Endothelial cell of umbilical vein (primary cell): ENCODE results near the gene KIF6. TPM values are rescaled to one million over a fixed set of nuclear protein-coding genes. Genes with fewer than 3 reads are reported as not detected.
A peak's percentile ranks its signal among the peaks of the same experiment; 100 is the strongest.

ENCODE experiments used
- BruUV-seq: library from RNA; stranded (reverse); fragments of 400-500 nt; replicated peaks from 2 replicates; lab custom pipeline; 2021; lab: Mats Ljungman, UMichigan
- CTCF ChIA-PET: fragments of 300-600, 350-600 bp; sonication (Branson Sonifier 250); formaldehyde crosslinking; loops from one replicate; lab custom pipeline; 2021; ENCODE audit warnings: antibody characterized with exemption, inconsistent platforms; lab: Charles Lee
- POLR2A ChIA-PET: fragments of 300-600, 350-600 bp; sonication (Branson Sonifier 250); formaldehyde crosslinking; loops from one replicate; lab custom pipeline; 2021; ENCODE audit warnings: antibody characterized with exemption, inconsistent platforms; lab: Charles Lee
- DNase-seq: peaks from one replicate; pipeline ENCODE4 v3.0.0-alpha.2; 2011; ENCODE audit warnings: low read depth, low spot score
- FAIRE-seq: peaks from 2 replicates; lab custom pipeline; 2011; peaks lifted over from hg19 to GRCh38; lab: Jason Lieb, UNC
- H2AFZ ChIP-seq: 2 replicates; pipeline ENCODE4 v1.6.0; 2012; ENCODE audit warnings: low read depth, low read length, control low read depth, inconsistent platforms
- H3K27ac ChIP-seq: 2 replicates; pipeline ENCODE4 v1.5.1; 2011; ENCODE audit warnings: low read depth, mild to moderate bottlenecking, control low read depth, low read length, moderate library complexity; ENCODE audit not compliant: insufficient read depth
- H3K27me3 ChIP-seq, 2 experiments: 2 replicates each; pipeline versions ENCODE4 v1.6.0 to v1.6.1; 2011; ENCODE audit warnings: low read length in 2 of 2, mixed read lengths in 1 of 2; ENCODE audit not compliant: control insufficient read depth in 2 of 2, insufficient read depth in 2 of 2
- H3K36me3 ChIP-seq, 2 experiments: 2 replicates in 1 of 2; 3 replicates in 1 of 2; pipeline ENCODE4 v1.5.1; 2011; ENCODE audit warnings: low read length in 2 of 2, mild to moderate bottlenecking in 1 of 2, moderate library complexity in 1 of 2; ENCODE audit not compliant: control insufficient read depth in 2 of 2, insufficient read depth in 2 of 2; ENCODE audit errors: extremely low read depth in 1 of 2
- H3K4me1 ChIP-seq: 3 replicates; pipeline ENCODE4 v1.5.1; 2011; ENCODE audit warnings: mild to moderate bottlenecking, low read length; ENCODE audit not compliant: control insufficient read depth, insufficient read depth; ENCODE audit errors: extremely low read depth
- H3K4me2 ChIP-seq: 2 replicates; pipeline ENCODE4 v1.6.1; 2011; ENCODE audit warnings: low read length, control low read depth, mixed read lengths; ENCODE audit not compliant: insufficient read depth
- H3K4me3 ChIP-seq, 3 experiments: fragments of 200-600 bp in 1 of 3; sonication (generic), shearing (Covaris generic) in 1 of 3; replicated peaks in 1 of 3; 2 replicates each; pipeline ENCODE4 v1.5.1; 2011 to 2016; ENCODE audit warnings: control low read depth in 3 of 3, low read length in 3 of 3, mild to moderate bottlenecking in 2 of 3, inconsistent platforms in 1 of 3, low read depth in 1 of 3, moderate library complexity in 1 of 3; ENCODE audit not compliant: insufficient read depth in 1 of 3
- H3K79me2 ChIP-seq: 2 replicates; pipeline ENCODE4 v1.6.0; 2012; ENCODE audit warnings: low read length, inconsistent platforms; ENCODE audit not compliant: control insufficient read depth, insufficient read depth
- H3K9ac ChIP-seq: replicated peaks from 2 replicates; pipeline ENCODE3; 2011; ENCODE audit warnings: low read length, control low read depth; ENCODE audit not compliant: insufficient read depth; ENCODE audit errors: extremely low read depth
- H3K9me1 ChIP-seq: replicated peaks from 3 replicates; pipeline ENCODE4 v1.6.0; 2011; ENCODE audit warnings: mild to moderate bottlenecking, low read length; ENCODE audit not compliant: control insufficient read depth, insufficient read depth; ENCODE audit errors: extremely low read depth
- H3K9me3 ChIP-seq: replicated peaks from 2 replicates; pipeline ENCODE4 v1.5.1; 2012; ENCODE audit warnings: low read length, inconsistent platforms; ENCODE audit not compliant: control insufficient read depth, insufficient read depth
- H4K20me1 ChIP-seq: replicated peaks from 2 replicates; pipeline ENCODE3; 2011; ENCODE audit warnings: mild to moderate bottlenecking, low read length; ENCODE audit not compliant: control insufficient read depth, insufficient read depth; ENCODE audit errors: extremely low read depth
- CTCF ChIP-seq, 2 donors: IDR thresholded peaks; 1 replicate in 1 of 2; 2 replicates in 1 of 2; pipeline ENCODE4 v1.5.1; 2011; ENCODE audit warnings: low read length in 2 of 2, mild to moderate bottlenecking in 2 of 2, moderate library complexity in 2 of 2, control low read depth in 1 of 2, inconsistent platforms in 1 of 2, low read depth in 1 of 2; ENCODE audit not compliant: insufficient read depth in 1 of 2; ENCODE audit errors: extremely low read depth in 1 of 2
- EZH2 ChIP-seq: IDR thresholded peaks from 2 replicates; pipeline ENCODE4 v1.6.1; 2012; ENCODE audit warnings: borderline replicate concordance, low read depth, mild to moderate bottlenecking, moderate library complexity, low read length, inconsistent platforms; ENCODE audit not compliant: severe bottlenecking
- FOS ChIP-seq: IDR thresholded peaks from 2 replicates; pipeline ENCODE4 v1.6.1; 2011; ENCODE audit warnings: mild to moderate bottlenecking, low read length, moderate library complexity, borderline replicate concordance; ENCODE audit not compliant: insufficient read depth
- GATA2 ChIP-seq: IDR thresholded peaks from 2 replicates; pipeline ENCODE4 v1.7.0; 2011; ENCODE audit warnings: low read depth, mild to moderate bottlenecking, moderate library complexity, mixed read lengths, low read length; ENCODE audit not compliant: insufficient read length, insufficient read depth
- JUN ChIP-seq: IDR thresholded peaks from 2 replicates; pipeline ENCODE4 v1.6.1; 2011; ENCODE audit warnings: borderline replicate concordance, low read depth; ENCODE audit not compliant: insufficient read length, insufficient read depth
- MAX ChIP-seq: IDR thresholded peaks from 2 replicates; pipeline ENCODE4 v1.6.1; 2011; ENCODE audit not compliant: insufficient read depth, insufficient read length
- MYC ChIP-seq: IDR thresholded peaks from one replicate; pipeline ENCODE4 v1.6.1; 2011; ENCODE audit warnings: mild to moderate bottlenecking, low read depth, low read length
- POLR2AphosphoS5 ChIP-seq: IDR thresholded peaks from 2 replicates; pipeline ENCODE4 v1.6.1; 2012; ENCODE audit warnings: low read depth, mild to moderate bottlenecking, control low read depth, low read length, moderate library complexity; ENCODE audit not compliant: insufficient read depth
- dilution Hi-C: fragments of 300-500 bp; cut with MboI; formaldehyde crosslinking; loops from one replicate; pipeline ENCODE4 v1.15.0; 2019; ENCODE audit warnings: low sequenced_read_pairs; ENCODE audit not compliant: extremely low pct_ligation_motif_present
- intact Hi-C: fragments of 100-400 bp; cut with micrococcal nuclease; formaldehyde crosslinking; loops from one replicate; pipeline ENCODE4 v1.10.0; 2022
- polyA plus RNA-seq, 4 experiments: library from polyadenylated mRNA; depleted of rRNA in 3 of 4; stranded (reverse) in 3 of 4; unstranded in 1 of 4; fragments of >200 nt; gene quantifications; 2 replicates each; pipeline versions ENCODE4 v1.2.1 to v1.2.3, GENCODE V29; 2011 to 2012; ENCODE audit warnings: missing spikeins in 1 of 4
- total RNA-seq: library from RNA; stranded (reverse); gene quantifications from 2 replicates; pipeline ENCODE4 v1.2.3, GENCODE V29; 2021

Gene KIF6
- total and polyA plus RNA-seq, 2 donors (not counting 3 experiments of a cell fraction or from before 2014, with no cell fraction given): not detected

- FAIRE-seq (no peak), DNase-seq (no peak)
- H3K79me2 ChIP-seq: no peaks in the 10 kb centered on the region
- intact Hi-C loops (no loop called here), dilution Hi-C loops (no loop called here)
- POLR2A ChIA-PET: no interaction called here
- CTCF ChIA-PET: interaction anchor here (0.6 to 2.5 kb wide), 6 partner anchors 476 to 931 kb away, joined by 3 to 12 read pairs (median 3); no protein-coding TSS in a partner anchor
- H3K27me3 ChIP-seq: no peaks in the 10 kb centered on the region
- no peak overlapping the region for H3K4me3 ChIP-seq
- H3K9me3 ChIP-seq: no peaks in the 10 kb centered on the region
- H3K4me2 ChIP-seq: no peak overlapping the region
- H3K27ac ChIP-seq: no peak overlapping the region
- no peaks in the 10 kb centered on the region for H3K4me1 ChIP-seq
- BruUV-seq: no TSS peak
- H3K9ac ChIP-seq: no peak overlapping the region
- H4K20me1 ChIP-seq: no peaks in the 10 kb centered on the region
- H3K9me1 ChIP-seq: no peaks in the 10 kb centered on the region
- TF ChIP-seq MYC: no peak
- no peaks in the 10 kb centered on the region for H3K36me3 ChIP-seq
- H2AFZ ChIP-seq: no peak overlapping the region
Observed at GRCh38 chr6:39378175-39378959, 346.8 kb downstream of the KIF6 start.

DNA sequence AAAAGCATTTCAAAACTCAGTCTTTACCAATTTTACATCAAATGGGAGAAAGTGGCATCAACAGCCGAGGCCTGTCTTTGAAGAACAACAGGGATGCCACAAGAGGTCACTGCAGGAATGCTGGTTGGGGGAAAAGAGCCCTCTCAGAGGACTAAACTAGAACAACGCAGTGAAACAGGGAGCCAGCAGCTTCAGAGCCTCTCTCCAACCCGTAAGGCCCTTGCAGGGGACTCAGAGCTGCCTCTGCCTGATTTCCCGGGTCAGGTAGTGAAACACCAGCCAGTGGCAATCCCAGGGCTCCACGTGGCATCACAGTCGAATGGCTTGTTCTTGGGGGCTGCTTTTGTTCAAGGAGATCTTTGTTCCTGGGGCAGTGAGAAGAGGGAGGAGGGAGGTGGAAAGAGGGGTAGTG, 347.7 kb downstream of the KIF6 start:
- no peak overlapping the region for H3K4me2 ChIP-seq
- DNase-seq (peak; percentile 49), FAIRE-seq (peak; percentile 18)
- no peaks in the 10 kb centered on the region for H3K4me1 ChIP-seq
- H4K20me1 ChIP-seq: no peaks in the 10 kb centered on the region
- dilution Hi-C loops: no loop called here
- H2AFZ ChIP-seq: no peak overlapping the region
- no peaks in the 10 kb centered on the region for H3K27me3 ChIP-seq
- no peaks in the 10 kb centered on the region for H3K79me2 ChIP-seq
- no peak overlapping the region for H3K27ac ChIP-seq
- no peaks in the 10 kb centered on the region for H3K9me1 ChIP-seq
- no peak overlapping the region for H3K9ac ChIP-seq
- CTCF ChIA-PET: interaction anchor here (0.6 to 2.5 kb wide), 6 partner anchors 477 to 932 kb away, joined by 3 to 12 read pairs (median 3); no protein-coding TSS in a partner anchor
- no peaks in the 10 kb centered on the region for H3K36me3 ChIP-seq
- no peaks in the 10 kb centered on the region for H3K9me3 ChIP-seq
- TF ChIP-seq MAX (no peak), GATA2 (no peak), JUN (no peak), POLR2AphosphoS5 (no peak), FOS (no peak), CTCF (IDR thresholded peaks at IDR 0.05; ENCODE audit: extremely low read depth in 1 of 2, insufficient read depth in 1 of 2, low read depth in 1 of 2, low read length in 2 of 2) (peak; percentile 47 to 68), EZH2 (no peak)
- intact Hi-C loops: loop anchor here (1.0 kb wide), 2 partner anchors 488 to 515 kb away; no protein-coding TSS in a partner anchor
- POLR2A ChIA-PET: no interaction called here
- no peak overlapping the region for H3K4me3 ChIP-seq
- no TSS peak for BruUV-seq
